Liver (tissue), 9 donors: Measurements from ENCODE around the gene GRIN3B. TPM values are rescaled to one million over a fixed set of nuclear protein-coding genes. Genes with fewer than 3 reads are reported as not detected.

ENCODE experiments used
- DNase-seq: peaks from one replicate; pipeline ENCODE4 v3.0.0-alpha.2; 2017; ENCODE audit warnings: low spot score
- H3K27ac ChIP-seq, 2 donors: one replicate each; pipeline ENCODE4 v1.7.0; 2013; ENCODE audit warnings: inconsistent platforms in 2 of 2, low read length in 2 of 2, control low read depth in 1 of 2, low read depth in 1 of 2, mild to moderate bottlenecking in 1 of 2
- H3K27me3 ChIP-seq, 4 donors: one replicate each; pipeline versions ENCODE4 v1.6.1 to v1.7.0; 2013; ENCODE audit warnings: low read length in 3 of 4, inconsistent platforms in 1 of 4, mild to moderate bottlenecking in 1 of 4, moderate library complexity in 1 of 4; ENCODE audit not compliant: control insufficient read depth in 4 of 4, insufficient read depth in 4 of 4
- H3K36me3 ChIP-seq, 4 donors: one replicate each; pipeline versions ENCODE4 v1.6.1 to v1.7.0; 2013; ENCODE audit warnings: low read length in 3 of 4, mild to moderate bottlenecking in 3 of 4, low read depth in 1 of 4, moderate library complexity in 1 of 4; ENCODE audit not compliant: control insufficient read depth in 4 of 4, insufficient read depth in 3 of 4
- H3K4me1 ChIP-seq, 4 donors: one replicate each; pipeline versions ENCODE4 v1.6.1 to v1.7.0; 2013; ENCODE audit warnings: low read length in 3 of 4, mild to moderate bottlenecking in 3 of 4, moderate library complexity in 1 of 4; ENCODE audit not compliant: control insufficient read depth in 4 of 4, insufficient read depth in 4 of 4
- H3K4me3 ChIP-seq, 3 donors: one replicate each; pipeline versions ENCODE4 v1.6.1 to v1.7.0; 2013; ENCODE audit warnings: low read length in 3 of 3, control low read depth in 1 of 3, low read depth in 1 of 3, mild to moderate bottlenecking in 1 of 3
- H3K9ac ChIP-seq, 2 donors: one replicate each; pipeline ENCODE4 v1.7.0; 2013; ENCODE audit warnings: low read length in 2 of 2, mild to moderate bottlenecking in 2 of 2, moderate library complexity in 2 of 2, control low read depth in 1 of 2, low read depth in 1 of 2
- H3K9me3 ChIP-seq, 4 donors: one replicate each; pipeline versions ENCODE4 v1.6.1 to v1.7.0; 2013; ENCODE audit warnings: low read length in 3 of 4; ENCODE audit not compliant: control insufficient read depth in 4 of 4
- EGR1 ChIP-seq, 2 donors: IDR thresholded peaks; 2 replicates each; pipeline ENCODE4 v1.6.1; 2016 to 2018; ENCODE audit warnings: antibody characterized with exemption in 2 of 2, low read depth in 2 of 2
- FOXA1 ChIP-seq: IDR thresholded peaks from 2 replicates; pipeline ENCODE4 v1.6.1; 2016; ENCODE audit warnings: antibody characterized with exemption
- FOXA2 ChIP-seq: IDR thresholded peaks from 2 replicates; pipeline ENCODE4 v1.6.1; 2016; ENCODE audit warnings: antibody characterized with exemption
- GABPA ChIP-seq, 2 donors: IDR thresholded peaks in 1 of 2; conservative IDR thresholded peaks in 1 of 2; 2 replicates each; pipeline ENCODE4 v1.6.1; 2016; ENCODE audit warnings: antibody characterized with exemption in 2 of 2, mild to moderate bottlenecking in 1 of 2, moderate library complexity in 1 of 2
- HNF4A ChIP-seq, 2 donors: conservative IDR thresholded peaks; 2 replicates each; pipeline ENCODE4 v1.6.1; 2016; ENCODE audit warnings: antibody characterized with exemption in 2 of 2, mild to moderate bottlenecking in 2 of 2
- HNF4G ChIP-seq: IDR thresholded peaks from 2 replicates; pipeline ENCODE4 v1.6.1; 2016; ENCODE audit warnings: antibody characterized with exemption
- JUND ChIP-seq, 2 donors: IDR thresholded peaks; 2 replicates each; pipeline ENCODE4 v1.6.1; 2016; ENCODE audit warnings: antibody characterized with exemption in 2 of 2
- NR2F2 ChIP-seq: IDR thresholded peaks from 2 replicates; pipeline ENCODE4 v1.6.1; 2016; ENCODE audit warnings: antibody characterized with exemption
- RAD21 ChIP-seq, 2 donors: IDR thresholded peaks; 2 replicates each; pipeline ENCODE4 v1.6.1; 2016; ENCODE audit warnings: antibody characterized with exemption in 2 of 2, mild to moderate bottlenecking in 2 of 2
- RXRA ChIP-seq, 2 donors: IDR thresholded peaks; 2 replicates each; pipeline ENCODE4 v1.6.1; 2017 to 2018; ENCODE audit warnings: antibody characterized with exemption in 2 of 2, mild to moderate bottlenecking in 1 of 2
- SP1 ChIP-seq: IDR thresholded peaks from 2 replicates; pipeline ENCODE4 v1.6.1; 2018; ENCODE audit warnings: antibody characterized with exemption, mild to moderate bottlenecking
- TAF1 ChIP-seq: conservative IDR thresholded peaks from 2 replicates; pipeline ENCODE4 v1.6.1; 2016; ENCODE audit warnings: antibody characterized with exemption, mild to moderate bottlenecking
- YY1 ChIP-seq: IDR thresholded peaks from 2 replicates; pipeline ENCODE4 v1.6.1; 2016; ENCODE audit warnings: antibody characterized with exemption, mild to moderate bottlenecking
- WGBS: extraction: QIAGEN DNeasy Blood & Tissue Kit; methylation state at CpG from one replicate; pipeline ENCODE4 v1.1.7; 2013; 5-methylcytosine and 5-hydroxymethylcytosine counted together
- polyA plus RNA-seq, 2 donors: library from polyadenylated mRNA; stranded (reverse) in 1 of 2; unstranded in 1 of 2; fragments of 200-250 nt in 1 of 2; fragments of >200 nt in 1 of 2; fragmentation: Nextera tagmentation in 1 of 2; extraction: Ambion mirVana in 1 of 2; gene quantifications; one replicate each; pipeline versions ENCODE4 v1.2.1 to v1.2.3, GENCODE V29; 2013 to 2015
- total RNA-seq, 2 donors: library from RNA; depleted of rRNA; stranded (reverse); fragments of >200 nt; gene quantifications; one replicate each; pipeline ENCODE4 v1.2.3, GENCODE V29; 2014
- TF ChIP-seq, protein P1 (sequence below): IDR thresholded peaks from 2 replicates; pipeline ENCODE4 v1.6.1; 2016; ENCODE audit warnings: antibody characterized with exemption
- TF ChIP-seq, protein P2 (sequence below): IDR thresholded peaks from 2 replicates; pipeline ENCODE4 v1.6.1; 2016; ENCODE audit warnings: antibody characterized with exemption
- TF ChIP-seq, protein P3 (sequence below): IDR thresholded peaks from 2 replicates; pipeline ENCODE4 v1.6.1; 2016; ENCODE audit warnings: antibody characterized with exemption
- TF ChIP-seq, protein P4 (sequence below): IDR thresholded peaks from 2 replicates; pipeline ENCODE4 v1.6.1; 2016; ENCODE audit warnings: antibody characterized with exemption, mild to moderate bottlenecking
- donor health status: healthy.
- donor health status: healthy.
- donor health status: healthy.
- donor health status: healthy.
- donor health status: healthy.

The GRIN3B gene
- total and polyA plus RNA-seq, 4 donors: 0.05 TPM; not detected in 3

DNA sequence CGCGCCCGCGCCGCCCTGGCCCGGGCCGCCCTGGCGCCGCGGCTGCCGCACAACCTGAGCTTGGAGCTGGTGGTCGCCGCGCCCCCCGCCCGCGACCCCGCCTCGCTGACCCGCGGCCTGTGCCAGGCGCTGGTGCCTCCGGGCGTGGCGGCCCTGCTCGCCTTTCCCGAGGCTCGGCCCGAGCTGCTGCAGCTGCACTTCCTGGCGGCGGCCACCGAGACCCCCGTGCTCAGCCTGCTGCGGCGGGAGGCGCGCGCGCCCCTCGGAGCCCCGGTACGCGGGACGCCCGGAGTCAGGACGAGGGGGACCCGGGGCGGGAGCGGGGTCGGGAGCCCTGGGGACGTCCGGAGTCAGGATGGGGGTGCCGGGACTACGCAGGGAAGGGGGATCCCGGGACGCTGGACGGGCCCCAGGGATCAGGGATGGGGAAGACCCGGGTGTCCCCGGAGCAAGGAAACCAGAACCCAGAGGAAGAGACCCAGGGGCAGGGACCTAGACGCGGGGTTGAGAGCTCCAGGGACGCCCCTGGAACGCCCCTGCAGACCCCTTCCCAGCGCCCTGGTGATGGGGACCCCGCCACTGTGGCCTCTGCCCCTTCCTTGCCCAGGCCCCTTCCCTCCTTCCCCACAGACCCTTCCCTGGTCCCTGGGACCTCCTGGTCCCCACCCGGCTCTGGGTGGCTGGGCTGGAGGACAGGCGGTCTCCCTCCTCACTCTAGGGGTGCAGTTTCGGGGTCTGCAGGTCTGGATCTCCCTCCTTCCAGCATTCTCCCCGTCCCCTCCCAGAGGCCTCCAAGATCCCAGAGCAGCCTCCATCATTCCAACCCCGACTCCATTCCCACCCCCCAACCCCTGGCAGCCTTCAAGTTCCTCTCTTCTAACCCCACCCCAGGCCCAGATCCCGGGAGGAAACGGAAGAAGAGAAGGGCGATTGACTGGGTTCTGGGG is 645 bp downstream of the GRIN3B start:
- Histone ChIP-seq H3K27ac (no peak overlapping the region), H3K4me1 (peaks cover 3 to 17% (median 12%) of the 10 kb centered on the region in 4 donors), H3K36me3 (no peaks in the 10 kb centered on the region), H3K9me3 (no peaks in the 10 kb centered on the region), H3K9ac (no peak overlapping the region), H3K4me3 (peak overlapping the region in 1 of 3 donors; percentile 26), H3K27me3 (peaks cover 0 to 4% (median 3%) of the 10 kb centered on the region in 4 donors)
- no peak for TF ChIP-seq NR2F2
- TF ChIP-seq, protein P1, sequence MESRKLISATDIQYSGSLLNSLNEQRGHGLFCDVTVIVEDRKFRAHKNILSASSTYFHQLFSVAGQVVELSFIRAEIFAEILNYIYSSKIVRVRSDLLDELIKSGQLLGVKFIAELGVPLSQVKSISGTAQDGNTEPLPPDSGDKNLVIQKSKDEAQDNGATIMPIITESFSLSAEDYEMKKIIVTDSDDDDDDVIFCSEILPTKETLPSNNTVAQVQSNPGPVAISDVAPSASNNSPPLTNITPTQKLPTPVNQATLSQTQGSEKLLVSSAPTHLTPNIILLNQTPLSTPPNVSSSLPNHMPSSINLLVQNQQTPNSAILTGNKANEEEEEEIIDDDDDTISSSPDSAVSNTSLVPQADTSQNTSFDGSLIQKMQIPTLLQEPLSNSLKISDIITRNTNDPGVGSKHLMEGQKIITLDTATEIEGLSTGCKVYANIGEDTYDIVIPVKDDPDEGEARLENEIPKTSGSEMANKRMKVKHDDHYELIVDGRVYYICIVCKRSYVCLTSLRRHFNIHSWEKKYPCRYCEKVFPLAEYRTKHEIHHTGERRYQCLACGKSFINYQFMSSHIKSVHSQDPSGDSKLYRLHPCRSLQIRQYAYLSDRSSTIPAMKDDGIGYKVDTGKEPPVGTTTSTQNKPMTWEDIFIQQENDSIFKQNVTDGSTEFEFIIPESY: no peak
- TF ChIP-seq GABPA (IDR thresholded peaks at IDR 0.05 in 1 of 2, conservative IDR thresholded peaks at IDR 0.05 in 1 of 2): no peak
- no peak for TF ChIP-seq EGR1 (IDR thresholded peaks at IDR 0.05; ENCODE audit: low read depth in 2 of 2)
- TF ChIP-seq, protein P2, sequence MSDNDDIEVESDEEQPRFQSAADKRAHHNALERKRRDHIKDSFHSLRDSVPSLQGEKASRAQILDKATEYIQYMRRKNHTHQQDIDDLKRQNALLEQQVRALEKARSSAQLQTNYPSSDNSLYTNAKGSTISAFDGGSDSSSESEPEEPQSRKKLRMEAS: no peak
- TF ChIP-seq FOXA2: no peak
- TF ChIP-seq JUND (IDR thresholded peaks at IDR 0.05): no peak
- no peak for TF ChIP-seq FOXA1
- TF ChIP-seq, protein P3, sequence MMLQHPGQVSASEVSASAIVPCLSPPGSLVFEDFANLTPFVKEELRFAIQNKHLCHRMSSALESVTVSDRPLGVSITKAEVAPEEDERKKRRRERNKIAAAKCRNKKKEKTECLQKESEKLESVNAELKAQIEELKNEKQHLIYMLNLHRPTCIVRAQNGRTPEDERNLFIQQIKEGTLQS: no peak
- TF ChIP-seq HNF4A (conservative IDR thresholded peaks at IDR 0.05): no peak
- no peak for TF ChIP-seq RAD21 (IDR thresholded peaks at IDR 0.05)
- no peak for TF ChIP-seq YY1
- no peak for TF ChIP-seq TAF1
- TF ChIP-seq, protein P4, sequence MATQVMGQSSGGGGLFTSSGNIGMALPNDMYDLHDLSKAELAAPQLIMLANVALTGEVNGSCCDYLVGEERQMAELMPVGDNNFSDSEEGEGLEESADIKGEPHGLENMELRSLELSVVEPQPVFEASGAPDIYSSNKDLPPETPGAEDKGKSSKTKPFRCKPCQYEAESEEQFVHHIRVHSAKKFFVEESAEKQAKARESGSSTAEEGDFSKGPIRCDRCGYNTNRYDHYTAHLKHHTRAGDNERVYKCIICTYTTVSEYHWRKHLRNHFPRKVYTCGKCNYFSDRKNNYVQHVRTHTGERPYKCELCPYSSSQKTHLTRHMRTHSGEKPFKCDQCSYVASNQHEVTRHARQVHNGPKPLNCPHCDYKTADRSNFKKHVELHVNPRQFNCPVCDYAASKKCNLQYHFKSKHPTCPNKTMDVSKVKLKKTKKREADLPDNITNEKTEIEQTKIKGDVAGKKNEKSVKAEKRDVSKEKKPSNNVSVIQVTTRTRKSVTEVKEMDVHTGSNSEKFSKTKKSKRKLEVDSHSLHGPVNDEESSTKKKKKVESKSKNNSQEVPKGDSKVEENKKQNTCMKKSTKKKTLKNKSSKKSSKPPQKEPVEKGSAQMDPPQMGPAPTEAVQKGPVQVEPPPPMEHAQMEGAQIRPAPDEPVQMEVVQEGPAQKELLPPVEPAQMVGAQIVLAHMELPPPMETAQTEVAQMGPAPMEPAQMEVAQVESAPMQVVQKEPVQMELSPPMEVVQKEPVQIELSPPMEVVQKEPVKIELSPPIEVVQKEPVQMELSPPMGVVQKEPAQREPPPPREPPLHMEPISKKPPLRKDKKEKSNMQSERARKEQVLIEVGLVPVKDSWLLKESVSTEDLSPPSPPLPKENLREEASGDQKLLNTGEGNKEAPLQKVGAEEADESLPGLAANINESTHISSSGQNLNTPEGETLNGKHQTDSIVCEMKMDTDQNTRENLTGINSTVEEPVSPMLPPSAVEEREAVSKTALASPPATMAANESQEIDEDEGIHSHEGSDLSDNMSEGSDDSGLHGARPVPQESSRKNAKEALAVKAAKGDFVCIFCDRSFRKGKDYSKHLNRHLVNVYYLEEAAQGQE: no peak
- TF ChIP-seq RXRA (IDR thresholded peaks at IDR 0.05): no peak
- no peak for TF ChIP-seq HNF4G
- TF ChIP-seq SP1: no peak
- WGBS: 6% methylated on average over 73 of the region's 73 CpGs
- DNase-seq: no peak
